Stimulated activated CD8-positive, alpha-beta memory T cell treated with anti-CD3 and anti-CD28 coated beads, Interleukin-15, amount 100 ng/mL, for 24 hours (primary cell): ENCODE measurements around the gene AKAP13.

Experiments used
- DNase-seq: peaks from one replicate; pipeline ENCODE4 v3.0.0-alpha.2; 2020; ENCODE audit warnings: low read depth

The AKAP13 gene

GRCh38 chr15:85445361-85445760, 65.0 kb downstream of the AKAP13 start:
- no peak for DNase-seq

- no peak for DNase-seq
These were observed 70.8 kb downstream of the AKAP13 start for GRCh38 chr15:85451099-85451700.

- no peak for DNase-seq
These were observed 72.0 kb downstream of the AKAP13 start for GRCh38 chr15:85452436-85452835.

GRCh38 chr15:85453144-85453872, 72.9 kb downstream of the AKAP13 start:
- DNase-seq = no peak

- no peak for DNase-seq
These were observed 74.0 kb downstream of the AKAP13 start for GRCh38 chr15:85454403-85454802.

- no peak for DNase-seq
These were observed 75.5 kb downstream of the AKAP13 start for GRCh38 chr15:85455891-85456290.

GRCh38 chr15:85456798-85457197, 76.4 kb downstream of the AKAP13 start:
- no peak for DNase-seq

GRCh38 chr15:85457392-85457968, 77.1 kb downstream of the AKAP13 start:
- no peak for DNase-seq

GRCh38 chr15:85458764-85459163, 78.4 kb downstream of the AKAP13 start:
- no peak for DNase-seq

GRCh38 chr15:85462029-85462428, 81.6 kb downstream of the AKAP13 start:
- DNase-seq = no peak

GRCh38 chr15:85463276-85463892, 83.0 kb downstream of the AKAP13 start:
- DNase-seq = no peak

GRCh38 chr15:85463976-85464375, 83.6 kb downstream of the AKAP13 start:
- no peak for DNase-seq

GRCh38 chr15:85464471-85464870, 84.1 kb downstream of the AKAP13 start:
- DNase-seq = no peak

GRCh38 chr15:85470563-85471271, 90.3 kb downstream of the AKAP13 start:
- no peak for DNase-seq

GRCh38 chr15:85472349-85472748, 91.9 kb downstream of the AKAP13 start:
- no peak for DNase-seq

- no peak for DNase-seq
These were observed 93.1 kb downstream of the AKAP13 start for GRCh38 chr15:85473455-85473854.

- DNase-seq = no peak
These were observed 94.4 kb downstream of the AKAP13 start for GRCh38 chr15:85474700-85475316.

GRCh38 chr15:85475317-85475701, 94.9 kb downstream of the AKAP13 start:
- DNase-seq = no peak

GRCh38 chr15:85475711-85476110, 95.3 kb downstream of the AKAP13 start:
- DNase-seq = no peak

GRCh38 chr15:85477061-85477460, 96.7 kb downstream of the AKAP13 start:
- no peak for DNase-seq

GRCh38 chr15:85477730-85478129, 97.3 kb downstream of the AKAP13 start:
- DNase-seq = no peak

- DNase-seq = no peak
These were observed 98.8 kb downstream of the AKAP13 start for GRCh38 chr15:85479071-85479647.
